Stimulated activated CD4-positive, alpha-beta T cell treated with anti-CD3 and anti-CD28 coated beads, Interleukin-4, amount 100 ng/mL, for 1 hour (primary cell): Measurements from ENCODE around the gene NR1D2.
"Not testable (repeated sequence)": the region's sequence is repeated elsewhere in the genome, so short reads cannot be mapped to it uniquely, and the experiment has no call there.

ENCODE experiments used
- DNase-seq: peaks from one replicate; pipeline ENCODE4 v3.0.0-alpha.2; 2020

NR1D2 gene

DNA sequence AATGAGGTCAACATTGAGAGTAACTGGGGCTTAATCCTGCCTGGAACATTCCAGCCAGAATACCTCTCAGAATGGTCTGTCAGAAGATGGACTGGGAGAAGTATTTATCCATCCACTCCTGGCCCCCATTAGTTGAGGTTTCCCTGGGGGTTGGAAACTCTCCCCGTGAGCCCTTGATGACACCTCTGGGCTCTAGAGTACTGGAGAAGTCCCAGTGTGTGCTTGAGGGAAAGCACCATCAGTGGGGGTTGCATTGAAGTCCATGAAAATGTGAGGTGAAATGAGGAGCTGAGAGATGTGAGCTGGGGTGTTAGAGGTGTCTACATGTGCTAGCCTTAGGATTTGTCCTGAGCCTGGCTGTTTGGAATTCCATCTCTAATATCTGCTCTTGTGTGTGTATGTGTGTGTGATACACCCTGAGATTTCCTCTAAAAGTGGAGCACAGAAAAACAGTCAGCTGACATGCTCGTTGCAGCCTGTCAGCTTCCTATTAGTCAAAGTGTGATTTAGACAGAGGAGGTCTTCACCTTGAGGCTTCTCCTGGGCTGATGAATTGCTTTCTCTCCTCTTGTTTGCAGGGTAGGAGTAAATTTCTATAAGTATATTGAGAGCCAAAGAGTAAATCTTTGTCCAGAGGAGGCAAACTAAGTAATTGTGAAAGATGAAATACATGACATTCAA, 67.6 kb downstream of the NR1D2 start:
- no peak for DNase-seq

DNA sequence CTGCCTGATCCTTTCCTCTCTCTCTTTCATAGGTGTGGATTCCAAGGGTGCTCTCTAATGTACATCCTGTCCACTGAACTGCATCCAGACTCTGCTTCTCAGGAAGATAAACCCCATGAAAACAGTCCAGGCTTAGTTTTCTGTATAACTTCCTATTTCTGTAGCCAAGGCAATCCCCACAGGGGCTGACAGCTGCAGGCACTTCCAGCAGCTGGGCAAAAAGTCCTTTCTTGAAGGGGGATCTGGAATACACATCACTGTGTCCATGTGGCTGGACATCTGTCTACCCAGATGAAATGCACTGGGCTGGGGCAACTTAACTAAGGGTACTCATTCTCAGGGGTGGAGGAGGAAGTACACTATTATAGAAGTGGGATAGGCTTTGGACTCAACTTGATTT, 72.2 kb downstream of the NR1D2 start:
- DNase-seq: no peak

DNA sequence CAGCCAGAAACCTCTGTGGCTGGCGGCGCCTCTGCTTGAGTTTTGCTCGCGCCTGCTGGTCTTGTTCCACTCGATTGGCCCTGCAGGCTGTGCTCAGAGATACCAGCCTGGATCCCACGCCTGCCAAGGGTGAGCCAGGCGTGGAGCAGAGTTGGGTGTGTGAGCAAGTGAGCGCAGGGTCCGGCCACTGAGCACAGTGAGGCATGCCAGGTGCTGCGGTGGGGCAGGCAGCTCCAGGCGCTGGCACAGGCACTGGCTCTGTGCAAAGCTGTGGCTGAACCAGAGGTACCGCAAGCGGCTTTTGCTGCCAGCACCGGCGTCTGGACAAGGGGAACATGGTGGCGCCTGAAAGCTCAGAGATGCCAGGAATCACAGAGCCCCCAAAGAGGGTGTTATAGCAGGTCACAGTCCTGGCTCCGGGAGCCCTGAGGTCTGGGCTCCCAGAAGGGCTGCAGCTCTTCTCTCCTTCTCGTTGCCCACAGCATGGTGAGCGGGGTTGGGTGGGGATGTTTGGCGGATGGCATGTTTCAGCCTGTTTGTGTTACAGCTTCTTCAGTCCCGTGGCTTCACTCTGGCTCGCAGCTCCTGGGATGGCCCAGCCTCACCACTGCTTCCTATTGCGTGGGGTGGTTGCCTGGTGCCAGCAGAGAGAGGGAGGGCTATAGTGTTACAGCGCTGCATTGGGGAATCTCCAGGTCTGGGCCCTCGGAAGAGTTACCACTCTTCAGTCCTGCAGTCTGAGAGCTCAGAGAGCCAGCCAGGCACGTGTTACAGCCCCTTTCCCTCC, 73.9 kb downstream of the NR1D2 start:
- no peak for DNase-seq

DNA sequence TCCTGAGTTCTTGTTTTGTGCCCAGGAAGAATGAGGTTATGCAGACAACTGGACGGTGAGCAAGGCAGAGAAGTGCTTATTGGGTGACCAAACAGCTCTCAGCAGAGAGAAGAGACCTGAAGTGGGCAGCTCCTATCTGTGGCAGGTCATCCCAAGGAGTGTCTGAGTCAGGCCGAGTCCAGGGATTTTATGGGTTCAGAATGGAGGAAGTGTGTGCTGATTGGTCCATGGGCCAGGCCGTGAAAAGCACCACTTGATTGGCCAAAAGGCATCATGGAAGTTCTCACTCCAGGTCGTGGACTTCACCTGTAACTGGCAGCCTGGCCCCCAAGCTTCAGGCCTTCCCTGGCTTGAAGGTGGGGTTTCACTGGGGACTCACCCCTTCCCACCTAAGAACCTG, 74.5 kb downstream of the NR1D2 start:
- no peak for DNase-seq

DNA sequence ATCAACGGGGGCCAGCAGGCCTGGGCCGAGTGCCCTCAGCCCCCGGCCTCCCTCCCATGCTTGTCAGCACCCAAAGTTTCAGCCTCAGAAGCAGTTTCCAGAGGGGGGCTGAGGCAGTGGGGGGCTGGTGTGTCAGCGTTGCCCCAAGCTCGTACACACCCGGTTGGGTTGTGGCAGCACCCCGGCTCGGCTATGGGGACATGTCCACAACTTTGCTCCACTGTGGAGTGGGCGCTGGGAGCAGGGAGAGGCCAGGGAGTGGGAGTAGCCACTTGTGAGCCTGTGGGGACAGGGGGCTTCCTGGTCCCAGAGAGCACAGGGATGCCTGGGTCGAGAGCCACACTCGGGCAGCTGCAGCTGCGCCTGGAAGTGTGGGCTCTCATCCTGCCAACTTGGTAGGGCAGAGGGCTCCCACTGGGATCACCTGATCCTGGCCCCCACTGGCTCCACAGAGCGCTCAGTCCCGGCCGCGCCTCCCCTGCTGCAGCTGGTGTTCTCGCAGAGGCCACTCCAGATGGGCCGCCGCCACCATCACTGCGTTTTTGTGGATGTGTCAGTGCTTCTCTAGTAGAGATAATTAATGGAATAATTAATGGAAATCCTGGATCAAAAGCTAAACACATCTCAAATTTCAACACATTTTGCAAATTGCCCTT, 75.1 kb downstream of the NR1D2 start:
- DNase-seq: no peak

DNA sequence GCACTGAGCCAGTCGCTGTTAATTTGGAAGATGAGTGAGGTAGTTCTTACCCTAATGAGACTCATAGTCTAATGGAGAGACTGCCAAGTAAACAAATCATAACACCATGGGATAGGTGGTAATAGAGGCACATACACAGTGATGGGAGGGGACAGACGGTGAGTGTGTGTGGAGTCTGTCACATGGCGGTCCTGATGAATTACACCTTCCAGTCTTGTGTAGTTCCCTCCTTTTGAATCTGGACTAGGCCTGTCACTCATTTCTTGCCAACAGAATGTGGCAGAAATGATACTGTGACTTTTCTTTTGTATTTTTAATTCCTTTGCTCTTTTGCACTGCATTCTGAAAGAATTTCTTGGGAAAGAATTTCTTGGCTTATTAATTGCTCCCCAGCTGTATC, 78.1 kb downstream of the NR1D2 start:
- DNase-seq: no peak

DNA sequence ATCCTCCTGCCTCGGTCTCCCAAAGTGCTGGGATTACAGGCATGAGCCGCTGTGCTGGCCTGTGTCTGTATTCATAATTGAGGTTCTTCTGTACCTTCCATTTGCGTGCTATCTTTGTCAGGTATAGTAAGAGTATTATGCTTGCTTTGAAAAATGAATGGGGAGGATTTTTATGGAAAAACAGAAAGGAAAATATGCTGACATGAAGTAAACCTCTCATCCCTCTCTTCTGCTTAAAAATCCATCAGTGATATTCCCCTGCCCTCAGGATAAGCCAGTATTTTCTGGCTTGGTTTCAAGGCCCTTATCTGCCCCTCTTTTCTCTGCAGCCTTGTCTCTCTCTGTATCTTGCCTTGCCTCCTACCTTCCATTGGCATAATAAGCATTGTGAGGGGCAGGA, 80.7 kb downstream of the NR1D2 start:
- DNase-seq: no peak

DNA sequence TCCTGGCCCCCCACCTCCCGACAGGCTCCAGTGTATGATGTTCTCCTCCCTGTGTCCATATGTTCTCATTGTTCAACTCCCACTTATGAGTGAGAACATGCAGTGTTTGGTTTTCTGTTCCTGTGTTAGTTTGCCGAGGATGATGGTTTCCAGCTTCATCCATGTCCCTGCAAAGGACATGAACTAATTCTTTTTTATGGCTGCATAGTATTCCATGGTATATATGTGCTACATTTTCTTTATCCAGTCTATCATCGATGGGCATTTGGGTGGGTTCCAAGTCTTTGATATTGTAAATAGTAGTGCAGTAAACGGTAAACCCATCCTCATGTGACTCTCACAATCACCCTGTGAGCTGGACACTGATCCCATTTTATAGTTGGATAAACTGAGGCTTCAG, 81.6 kb downstream of the NR1D2 start:
- DNase-seq: not testable (repeated sequence)

DNA sequence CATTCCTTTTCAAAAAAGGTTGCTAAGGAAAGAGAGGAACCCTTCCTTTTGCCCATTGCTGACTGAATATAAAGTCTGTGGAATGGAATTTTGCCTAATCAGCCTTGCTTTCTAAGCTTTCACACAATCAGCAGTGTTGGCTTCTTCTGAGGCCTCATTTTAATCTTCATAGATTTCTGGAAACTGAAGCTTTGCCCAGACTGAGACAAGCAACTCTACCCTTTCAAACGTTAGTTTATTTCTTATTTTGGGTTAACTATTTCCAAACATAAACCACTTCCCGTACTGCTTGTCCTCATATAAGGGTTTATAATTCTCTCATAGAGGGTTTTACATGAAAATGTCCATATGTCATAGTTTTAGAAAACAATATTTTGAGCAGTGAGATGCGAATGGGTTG, 82.9 kb downstream of the NR1D2 start:
- no peak for DNase-seq
